GM18508 (cell line): ENCODE results near the gene ALG6.
"Not testable (repeated sequence)": the region's sequence is repeated elsewhere in the genome, so short reads cannot be mapped to it uniquely, and the experiment has no call there.

ENCODE experiments used
- ATAC-seq: cut with Tn5 transposase; IDR thresholded peaks from one replicate; pipeline ENCODE4 v1.9.1; 2021; ENCODE audit warnings: moderate number of reproducible peaks; ENCODE audit not compliant: insufficient read depth, unreplicated experiment

ALG6 gene

DNA sequence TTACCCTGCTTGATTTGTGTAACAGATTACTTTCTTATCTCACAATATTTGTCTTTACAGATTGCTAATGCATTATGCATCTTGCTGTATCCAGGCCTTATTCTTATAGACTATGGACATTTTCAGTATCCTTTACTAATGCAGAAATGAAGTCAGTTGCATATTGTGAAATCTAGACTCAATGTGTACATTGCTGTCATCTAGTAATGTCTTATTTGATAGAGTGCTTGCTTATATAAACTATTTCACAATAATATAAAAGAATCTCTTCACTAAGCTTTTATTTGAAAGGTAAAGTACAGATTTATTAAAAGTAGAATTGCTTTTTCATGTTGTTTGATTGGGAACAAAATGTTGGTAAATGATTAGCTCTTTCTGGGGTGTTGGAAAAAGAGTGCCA is 39.6 kb downstream of the ALG6 start:
- ATAC-seq = no peak

DNA sequence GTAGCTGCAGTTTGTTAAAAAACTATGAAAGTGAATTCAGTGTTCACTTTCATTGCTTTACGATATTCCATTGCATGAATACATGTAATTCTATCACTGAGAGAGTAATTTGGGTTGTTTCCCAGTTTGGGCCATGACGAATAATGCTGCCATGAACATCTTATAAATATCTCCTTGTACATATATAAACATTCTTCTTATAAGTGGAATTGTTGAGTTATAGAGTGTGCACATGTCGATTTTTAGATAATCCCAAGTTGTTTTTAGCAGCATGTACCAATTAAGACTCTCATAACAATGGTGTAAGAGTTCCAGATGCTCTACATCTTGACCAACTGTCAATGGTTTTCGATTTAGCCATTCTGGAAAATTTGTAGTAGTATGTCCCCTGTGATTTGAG is 40.9 kb downstream of the ALG6 start:
- ATAC-seq = no peak

DNA sequence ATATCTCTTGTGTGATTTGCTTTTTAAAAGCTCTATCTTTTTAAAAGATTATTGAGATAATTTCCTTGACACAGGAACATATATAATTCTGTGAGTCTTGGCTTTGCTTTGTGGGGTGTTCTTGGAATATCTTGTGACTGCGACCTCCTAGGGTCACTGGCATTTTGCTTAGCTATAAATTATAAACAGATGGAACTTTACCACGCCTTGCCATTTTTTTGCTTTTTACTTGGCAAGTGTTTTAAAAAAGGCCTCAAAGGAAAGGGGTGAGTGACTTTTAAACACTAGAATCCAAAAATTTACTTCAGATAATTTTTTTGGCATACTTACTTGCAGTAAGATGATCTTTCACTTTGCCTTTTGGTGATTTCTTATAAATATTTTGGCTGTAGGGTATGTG is 43.6 kb downstream of the ALG6 start:
- ATAC-seq = no peak

DNA sequence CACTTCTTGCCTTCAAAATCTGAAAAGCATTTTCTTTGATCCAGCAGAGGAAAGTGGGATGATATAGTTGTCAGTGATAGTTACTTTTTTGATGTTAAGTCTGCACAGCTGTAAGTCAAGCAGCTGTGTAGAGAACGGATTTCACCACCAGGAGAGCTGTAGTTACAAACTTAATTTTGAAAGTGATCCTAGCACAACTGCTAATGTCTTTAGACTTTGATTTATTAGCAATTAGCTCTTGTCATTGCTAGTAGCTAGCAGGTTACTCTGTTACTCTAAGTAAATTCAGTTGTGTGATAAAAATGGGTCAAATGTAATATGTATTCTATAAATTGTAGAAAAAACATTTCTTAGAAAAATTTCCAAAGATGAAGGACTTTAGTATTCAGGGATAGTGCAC is 46.0 kb downstream of the ALG6 start:
- no peak for ATAC-seq

DNA sequence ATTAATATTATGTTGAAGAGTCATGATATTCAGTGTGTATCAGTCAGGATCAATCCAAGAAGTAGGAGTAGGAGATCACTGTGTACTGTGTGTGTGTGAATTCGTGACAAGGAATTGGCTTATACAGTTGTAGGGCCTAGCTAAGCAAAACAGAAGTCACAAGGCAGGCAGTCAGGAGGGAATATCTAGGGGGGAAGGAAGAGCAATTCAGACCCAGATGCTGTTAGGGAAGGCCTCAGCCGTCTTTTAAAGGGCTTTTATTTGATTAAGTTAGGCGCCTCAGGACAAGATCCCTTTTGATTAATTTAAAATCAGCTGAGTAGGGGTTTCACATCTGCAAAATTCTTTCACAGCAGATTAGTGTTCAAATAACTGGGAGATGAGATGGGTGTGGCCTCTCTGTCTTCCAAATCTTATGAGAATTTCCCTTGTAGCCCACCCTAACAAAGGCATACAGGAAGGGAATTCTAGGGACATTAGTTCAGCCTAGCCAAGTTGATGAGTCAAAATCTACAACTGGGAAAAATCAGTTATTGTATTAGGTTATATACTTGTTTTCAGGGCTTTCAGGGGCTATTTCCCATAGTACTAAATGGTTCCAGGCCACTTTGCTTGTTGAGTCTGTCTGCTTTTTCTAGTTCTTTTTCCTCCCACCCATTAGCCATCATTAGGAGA is 47.4 kb downstream of the ALG6 start:
- no peak for ATAC-seq

DNA sequence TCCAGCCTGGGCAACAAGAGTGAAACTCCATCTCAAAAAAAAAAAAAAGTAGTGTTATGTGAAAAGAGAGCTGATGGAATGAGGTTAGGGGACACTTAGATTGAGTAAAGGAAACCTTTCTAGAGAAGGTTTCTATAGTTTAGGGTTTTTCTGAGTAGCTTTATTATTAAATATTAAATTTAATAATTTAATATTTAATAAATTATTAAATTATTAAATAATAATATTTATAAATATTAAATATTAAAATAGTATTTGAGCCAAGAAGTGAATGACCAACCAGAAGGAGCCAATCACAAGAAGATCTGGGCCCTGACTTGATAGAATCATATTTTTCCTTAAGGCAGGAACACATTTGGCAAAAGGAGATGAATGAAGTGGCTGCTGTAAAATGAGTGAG is 50.7 kb downstream of the ALG6 start:
- ATAC-seq = no peak

DNA sequence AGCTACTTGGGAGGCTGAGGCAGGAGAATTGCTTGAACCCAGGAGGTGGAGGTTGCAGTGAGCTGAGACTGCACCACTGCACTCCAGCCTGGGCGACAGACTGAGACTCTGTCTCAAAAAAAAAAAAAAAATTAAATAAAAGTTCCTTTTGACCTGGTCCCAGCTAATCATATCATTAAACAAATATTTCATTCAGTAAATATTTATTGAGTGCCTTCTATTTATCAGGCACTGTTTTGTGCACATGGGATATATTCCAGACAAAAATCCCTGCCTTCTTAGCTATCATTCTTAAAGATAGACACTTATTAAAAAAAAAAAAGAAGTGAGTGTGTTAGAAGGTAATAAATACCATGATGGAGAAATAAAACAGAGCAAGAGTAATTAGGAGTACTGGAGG is 53.3 kb downstream of the ALG6 start:
- not testable (repeated sequence) for ATAC-seq

DNA sequence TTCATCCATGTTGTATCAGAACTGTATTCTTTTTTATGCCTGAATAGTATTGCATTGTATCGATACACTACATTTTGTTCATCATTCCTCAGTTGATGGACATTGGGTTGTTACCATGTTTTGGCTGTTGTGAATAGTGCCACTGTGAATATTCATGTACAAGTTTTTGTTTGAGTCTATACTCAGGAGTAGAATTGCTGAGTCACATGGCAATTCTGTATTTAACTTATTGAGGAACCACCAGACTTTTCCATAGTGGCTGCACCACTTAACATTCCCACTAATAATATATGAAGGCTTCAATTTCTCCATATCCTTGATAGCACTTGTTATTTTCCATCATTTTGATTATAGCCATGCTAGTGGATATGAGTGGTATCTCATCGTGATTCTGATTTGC is 56.2 kb downstream of the ALG6 start:
- ATAC-seq = no peak

DNA sequence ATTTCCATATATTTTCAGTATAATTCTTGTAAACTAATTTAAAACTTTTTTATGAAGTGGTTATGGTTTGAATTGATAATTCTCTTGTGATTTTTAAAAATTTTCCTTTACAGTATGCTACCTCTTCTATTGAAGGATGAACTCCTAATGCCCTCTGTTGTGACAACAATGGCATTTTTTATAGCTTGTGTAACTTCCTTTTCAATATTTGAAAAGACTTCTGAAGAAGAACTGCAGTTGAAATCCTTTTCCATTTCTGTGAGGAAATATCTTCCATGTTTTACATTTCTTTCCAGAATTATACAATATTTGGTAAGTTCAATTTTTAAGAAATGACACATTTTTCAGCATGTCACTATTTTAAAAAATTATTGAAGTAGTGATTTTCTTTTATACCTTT is 61.4 kb downstream of the ALG6 start:
- ATAC-seq = no peak

DNA sequence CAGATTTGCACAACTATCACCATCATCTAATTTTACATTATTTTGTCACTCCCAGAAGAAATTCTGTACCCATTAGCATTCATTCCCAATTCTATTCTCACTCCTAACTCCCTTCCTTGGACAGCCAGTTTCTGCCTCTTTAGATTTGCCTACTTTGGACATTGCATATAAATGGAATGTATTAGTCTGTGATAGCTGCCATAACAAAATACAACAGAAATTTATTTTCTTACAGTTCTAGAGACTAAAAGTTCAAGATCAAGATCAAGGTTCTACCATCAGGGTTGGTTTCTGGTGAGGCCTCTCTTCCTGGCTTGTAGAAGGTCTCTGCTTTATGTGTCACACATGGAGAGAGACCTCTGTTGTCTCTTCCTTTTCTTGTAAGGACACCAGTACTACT is 61.9 kb downstream of the ALG6 start:
- no peak for ATAC-seq

DNA sequence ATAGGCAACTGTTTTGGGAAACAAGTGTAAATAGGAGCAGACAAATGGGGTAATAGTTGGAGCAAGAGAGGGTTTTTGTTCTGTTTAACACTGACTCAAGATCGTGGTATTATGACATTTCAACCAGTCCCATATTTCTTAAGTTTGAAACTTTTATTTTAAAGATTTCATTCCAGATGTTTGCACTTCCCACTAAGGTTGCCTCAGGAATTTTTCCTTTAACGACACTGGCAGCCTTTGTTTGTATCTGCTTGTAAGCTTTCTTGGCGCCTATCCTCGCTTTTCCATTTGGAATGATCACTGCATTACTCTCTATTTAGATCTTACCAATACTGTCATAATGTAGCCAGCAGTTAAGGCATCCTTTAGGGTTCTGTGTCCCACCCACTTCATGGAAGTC is 67.7 kb downstream of the ALG6 start:
- ATAC-seq = no peak

DNA sequence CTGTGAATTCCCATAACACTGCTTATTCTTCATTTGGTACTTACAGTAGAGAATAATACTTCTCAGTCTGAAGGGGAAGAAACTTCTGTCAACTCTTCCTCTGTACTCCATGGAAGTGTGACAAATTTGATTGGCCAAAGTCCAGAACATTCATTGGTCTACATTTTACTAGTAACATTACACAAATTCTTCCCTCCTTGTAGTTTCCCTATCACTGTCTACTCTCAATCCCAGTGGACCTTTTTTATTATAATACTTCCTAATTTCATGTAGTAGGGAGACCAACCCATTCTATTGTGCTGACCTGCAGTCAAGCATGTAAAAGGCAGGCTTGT is 74.7 kb downstream of the ALG6 start:
- ATAC-seq = no peak

DNA sequence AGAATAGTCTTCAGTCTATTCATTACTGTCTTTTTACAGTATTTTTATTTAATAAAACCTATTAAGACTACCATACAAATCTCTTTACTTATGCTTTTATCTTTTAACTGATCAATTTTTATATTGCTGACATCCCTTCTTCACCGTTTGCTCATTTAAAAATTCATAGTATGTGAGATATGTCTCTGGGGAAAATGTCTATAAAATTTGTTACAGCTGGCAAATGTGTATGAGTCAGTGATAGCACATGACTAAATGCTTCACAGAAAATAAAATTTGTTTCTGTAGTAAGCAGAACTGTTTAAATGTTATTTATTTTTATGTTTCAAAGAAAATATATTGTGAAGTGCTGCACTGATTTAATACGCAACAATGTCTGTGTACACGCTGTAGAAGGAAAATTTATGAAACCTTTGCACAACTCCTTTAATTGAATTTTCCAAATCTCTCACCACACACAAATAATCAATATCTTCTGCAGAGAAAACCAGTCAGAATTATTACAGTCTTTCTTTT is 81.4 kb downstream of the ALG6 start:
- ATAC-seq = no peak

DNA sequence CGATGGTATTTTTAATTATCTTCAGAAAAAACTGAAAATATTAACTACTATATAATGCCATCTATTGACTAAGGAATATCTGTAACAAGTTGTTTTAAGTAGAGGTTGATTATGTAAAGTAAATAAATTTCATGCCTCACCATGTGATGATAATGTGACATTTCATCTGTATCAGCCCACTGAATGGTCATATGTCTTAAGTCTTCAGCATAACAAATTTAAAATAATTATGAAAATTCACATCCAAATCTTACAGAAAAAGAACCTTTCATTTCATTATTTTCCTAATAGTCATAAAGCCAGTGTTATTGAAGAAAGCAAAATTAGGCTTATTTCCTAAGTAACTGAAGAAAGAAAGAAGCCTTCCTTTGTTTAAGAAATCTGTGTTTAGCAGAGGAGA is 83.0 kb downstream of the ALG6 start:
- no peak for ATAC-seq

DNA sequence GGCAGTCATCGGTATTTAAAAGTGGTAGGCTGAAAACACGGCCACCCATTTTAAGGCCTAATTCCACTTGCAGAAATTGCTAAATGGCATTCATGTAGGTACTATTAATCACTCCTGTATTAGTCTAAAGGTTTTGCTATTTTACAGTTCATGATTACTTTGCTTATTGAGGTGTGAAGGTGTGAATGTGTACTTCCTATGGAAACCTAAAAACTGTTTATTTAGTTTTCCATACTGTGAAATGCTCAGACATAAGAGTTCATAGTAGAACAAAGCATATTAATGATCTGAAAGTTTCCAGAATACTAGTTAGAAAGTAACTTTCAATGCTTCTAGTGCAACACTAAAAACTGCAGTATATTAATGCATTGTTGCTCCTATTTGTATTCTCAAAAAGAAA is 85.8 kb downstream of the ALG6 start:
- ATAC-seq = no peak

DNA sequence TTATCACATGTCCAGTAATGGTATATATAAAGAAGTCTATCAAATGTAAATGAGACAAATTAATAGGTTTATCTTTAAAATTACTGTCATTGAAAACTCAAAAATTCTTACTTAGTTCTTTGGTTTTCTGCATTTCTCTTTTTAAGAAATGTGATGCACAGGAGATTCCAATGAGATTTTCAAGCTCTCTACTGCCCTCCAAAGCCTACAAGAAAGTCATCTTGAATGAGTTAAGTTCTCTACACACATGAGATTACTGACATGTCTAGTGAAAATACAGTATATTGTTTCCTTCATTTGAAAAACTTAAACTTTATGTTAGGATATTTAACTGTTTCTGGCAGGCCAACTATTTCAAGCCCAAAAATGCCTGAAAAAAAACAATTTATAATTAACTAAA is 86.8 kb downstream of the ALG6 start:
- ATAC-seq = no peak

DNA sequence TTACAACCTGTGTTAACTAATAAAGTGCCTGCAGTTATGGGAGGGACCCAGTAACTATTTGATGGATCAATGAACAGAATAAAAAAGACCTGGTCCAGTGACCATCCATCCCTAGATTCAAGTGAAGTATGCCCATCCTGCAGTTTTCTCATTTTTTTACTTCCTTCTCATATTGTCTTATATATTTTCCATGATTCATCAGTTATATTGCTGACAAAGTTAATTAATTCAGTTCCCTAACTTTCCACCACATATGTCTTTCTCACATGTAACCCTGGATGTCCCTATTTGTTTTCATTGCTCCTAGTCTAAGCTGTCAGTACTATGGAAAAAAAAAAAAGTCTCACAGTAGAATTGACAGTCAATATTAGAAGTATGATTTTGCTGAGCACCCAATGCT is 91.3 kb downstream of the ALG6 start:
- ATAC-seq = no peak

DNA sequence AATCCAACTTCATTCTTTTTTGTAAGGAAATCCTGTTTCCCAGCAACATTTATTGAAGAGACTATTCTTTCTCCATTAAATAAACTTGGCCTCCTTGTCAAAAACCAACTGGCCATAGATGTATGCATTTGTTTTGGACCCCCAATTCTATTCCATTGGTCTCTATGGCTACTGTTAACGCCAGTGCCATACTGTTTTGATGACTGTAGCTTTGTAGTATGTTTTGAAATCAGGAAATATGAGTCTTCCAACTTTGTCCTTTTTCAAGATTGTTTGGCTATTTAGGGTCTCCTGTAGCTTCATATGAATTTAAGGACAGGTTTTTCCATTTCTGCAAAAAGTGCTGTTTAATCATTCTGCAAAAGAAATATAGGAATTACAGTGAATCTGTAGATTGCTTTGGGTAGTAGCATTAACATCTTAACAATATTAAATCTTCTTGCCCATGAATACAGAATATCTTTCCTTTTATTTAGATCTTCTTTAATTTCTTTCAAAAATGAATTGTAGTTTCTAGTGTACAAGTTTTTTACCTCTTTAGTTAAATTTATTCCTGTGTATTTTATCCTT is 94.3 kb downstream of the ALG6 start:
- ATAC-seq = no peak

DNA sequence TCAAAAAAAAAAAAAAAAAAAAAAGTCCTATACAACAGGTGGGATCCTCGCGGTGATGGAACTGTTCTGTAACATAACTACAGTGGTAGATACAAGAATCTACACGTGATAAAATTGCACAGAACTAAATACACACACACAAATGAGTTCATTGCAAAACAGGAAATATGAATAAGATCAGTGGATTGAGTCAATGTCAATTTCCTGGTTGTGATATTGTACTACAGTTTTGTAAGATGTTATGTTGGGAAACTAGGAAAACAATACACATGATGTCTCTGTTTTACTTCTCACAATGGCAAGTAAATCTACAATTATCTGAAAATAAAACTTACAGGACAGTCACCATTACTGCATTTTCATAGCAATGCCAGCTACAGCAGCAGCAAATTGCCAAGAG is 95.8 kb downstream of the ALG6 start:
- ATAC-seq = no peak

DNA sequence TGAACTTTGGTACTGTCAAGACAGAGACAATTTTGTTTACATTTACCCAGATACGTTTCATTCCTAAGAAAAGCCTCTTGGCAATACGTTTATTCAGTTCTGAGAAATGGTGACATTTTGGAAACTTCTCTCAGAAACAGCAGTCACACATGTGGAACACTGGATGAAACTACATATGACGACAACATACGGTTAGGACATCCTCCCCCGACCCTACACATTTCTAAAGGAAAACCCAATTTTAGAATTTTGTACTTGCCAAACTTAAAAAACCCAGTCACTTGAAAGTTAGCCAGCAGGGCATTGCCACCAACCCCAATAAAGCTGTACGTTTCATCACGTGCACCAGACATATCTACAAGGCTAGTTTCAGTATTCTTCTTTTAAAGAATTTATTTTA is 98.8 kb downstream of the ALG6 start:
- no peak for ATAC-seq

DNA sequence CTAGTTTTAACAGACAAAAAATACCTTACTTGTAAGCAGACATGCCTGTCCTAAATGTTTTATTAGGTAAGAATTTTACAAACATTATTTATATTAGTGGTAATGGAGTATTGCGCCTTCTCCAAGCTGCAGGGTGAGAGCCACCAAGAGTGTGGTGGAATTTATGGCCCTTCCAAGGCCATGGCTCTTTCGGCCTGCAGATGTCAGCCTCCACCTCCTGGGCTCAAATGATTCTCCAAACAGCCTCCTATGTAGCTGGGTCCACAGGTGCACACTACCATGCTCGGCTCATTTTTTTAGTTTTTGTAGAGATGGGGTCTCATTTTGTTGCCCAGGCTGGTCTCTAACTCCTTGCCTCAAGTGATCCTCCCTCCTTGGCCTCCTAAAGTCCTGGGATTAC is 99.3 kb downstream of the ALG6 start:
- ATAC-seq = no peak

DNA sequence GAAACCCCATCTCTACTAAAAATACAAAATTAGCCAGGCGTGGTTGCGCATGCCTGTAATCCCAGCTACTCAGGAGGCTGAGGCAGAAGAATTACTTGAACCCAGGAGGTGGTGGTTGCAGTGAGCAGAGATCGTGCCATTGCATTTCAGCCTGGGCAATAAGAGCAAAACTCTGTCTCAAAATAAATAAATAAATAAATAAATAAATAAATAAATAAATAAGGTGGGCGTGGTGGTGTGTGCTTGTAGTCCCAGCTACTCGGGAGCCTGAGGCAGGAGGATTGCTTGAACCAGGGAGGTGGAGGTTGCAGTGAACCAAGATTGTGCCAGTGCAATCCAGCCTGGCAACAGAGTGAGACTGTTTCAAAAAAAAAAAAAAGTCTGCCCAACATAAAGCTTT is 101.3 kb downstream of the ALG6 start:
- ATAC-seq = not testable (repeated sequence)

DNA sequence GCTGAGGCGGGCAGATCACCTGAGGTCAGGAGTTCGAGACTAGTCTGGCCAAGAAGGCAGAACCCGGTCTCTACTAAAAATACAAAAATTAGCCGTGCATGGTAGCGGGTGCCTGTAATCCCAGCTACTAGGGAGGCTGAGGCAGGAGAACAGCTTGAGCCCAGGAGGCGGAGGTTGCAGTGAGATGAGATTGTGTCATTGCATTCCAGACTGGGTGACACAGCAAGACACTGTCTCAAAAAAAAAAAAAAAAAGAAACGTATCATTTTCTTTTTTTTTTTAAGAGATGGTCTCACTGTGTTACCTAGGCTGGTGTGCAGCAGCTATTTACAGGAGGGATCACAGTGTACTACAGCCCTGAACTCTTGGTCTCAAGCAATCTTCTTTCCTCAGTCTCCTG is 108.3 kb downstream of the ALG6 start:
- ATAC-seq = no peak
